Epithelial cell of esophagus (primary cell): Measurements from ENCODE around the gene SETD6.

Experiments used
- DNase-seq: peaks from one replicate; pipeline ENCODE4 v3.0.0; 2010; ENCODE audit warnings: low read depth
- H3K4me3 ChIP-seq: 2 replicates; pipeline ENCODE4 v1.5.1; 2011; ENCODE audit warnings: mild to moderate bottlenecking, low read length, control low read depth
- TF ChIP-seq, protein P1 (sequence below): IDR thresholded peaks from 2 replicates; pipeline ENCODE4 v1.5.1; 2011; ENCODE audit warnings: low read depth, mild to moderate bottlenecking, low read length, control low read depth, inconsistent platforms; ENCODE audit not compliant: insufficient read depth; ENCODE audit errors: missing control alignments

SETD6 gene

DNA sequence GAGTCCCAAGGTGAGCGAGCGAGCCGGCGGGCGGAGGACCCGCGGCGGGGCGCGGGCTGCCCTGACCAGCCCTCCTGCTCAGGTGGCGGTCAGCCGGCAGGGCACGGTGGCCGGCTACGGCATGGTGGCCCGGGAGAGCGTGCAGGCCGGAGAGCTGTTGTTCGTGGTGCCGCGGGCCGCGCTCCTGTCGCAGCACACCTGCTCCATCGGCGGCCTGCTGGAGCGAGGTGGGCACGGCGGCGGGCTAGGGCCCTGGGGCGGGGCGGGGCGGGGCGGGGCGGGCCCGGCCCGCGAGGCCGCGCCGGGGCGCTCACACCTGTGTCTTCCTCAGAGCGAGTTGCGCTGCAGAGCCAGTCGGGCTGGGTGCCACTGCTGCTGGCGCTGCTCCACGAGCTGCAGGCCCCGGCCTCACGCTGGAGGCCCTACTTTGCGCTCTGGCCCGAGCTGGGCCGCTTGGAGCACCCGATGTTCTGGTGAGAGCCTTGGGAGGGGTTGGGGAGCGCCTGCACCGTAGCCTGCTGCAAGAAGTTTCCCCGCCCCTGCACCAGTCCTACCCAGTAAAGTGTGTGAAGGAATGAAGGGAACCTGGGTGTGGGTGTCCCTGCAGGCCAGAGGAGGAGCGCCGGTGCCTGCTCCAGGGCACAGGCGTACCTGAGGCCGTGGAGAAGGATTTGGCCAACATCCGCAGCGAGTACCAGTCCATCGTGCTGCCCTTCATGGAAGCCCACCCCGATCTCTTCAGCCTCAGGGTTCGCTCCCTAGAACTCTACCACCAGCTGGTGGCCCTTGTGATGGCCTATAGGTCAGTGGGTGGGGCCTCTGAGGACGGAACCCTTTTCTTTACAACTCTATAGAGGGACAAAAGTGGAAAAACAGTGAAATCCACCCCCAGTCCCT lies 802 bp downstream of the SETD6 start:
- H3K4me3 ChIP-seq = peak overlapping the region; percentile 91
- TF ChIP-seq, protein P1, sequence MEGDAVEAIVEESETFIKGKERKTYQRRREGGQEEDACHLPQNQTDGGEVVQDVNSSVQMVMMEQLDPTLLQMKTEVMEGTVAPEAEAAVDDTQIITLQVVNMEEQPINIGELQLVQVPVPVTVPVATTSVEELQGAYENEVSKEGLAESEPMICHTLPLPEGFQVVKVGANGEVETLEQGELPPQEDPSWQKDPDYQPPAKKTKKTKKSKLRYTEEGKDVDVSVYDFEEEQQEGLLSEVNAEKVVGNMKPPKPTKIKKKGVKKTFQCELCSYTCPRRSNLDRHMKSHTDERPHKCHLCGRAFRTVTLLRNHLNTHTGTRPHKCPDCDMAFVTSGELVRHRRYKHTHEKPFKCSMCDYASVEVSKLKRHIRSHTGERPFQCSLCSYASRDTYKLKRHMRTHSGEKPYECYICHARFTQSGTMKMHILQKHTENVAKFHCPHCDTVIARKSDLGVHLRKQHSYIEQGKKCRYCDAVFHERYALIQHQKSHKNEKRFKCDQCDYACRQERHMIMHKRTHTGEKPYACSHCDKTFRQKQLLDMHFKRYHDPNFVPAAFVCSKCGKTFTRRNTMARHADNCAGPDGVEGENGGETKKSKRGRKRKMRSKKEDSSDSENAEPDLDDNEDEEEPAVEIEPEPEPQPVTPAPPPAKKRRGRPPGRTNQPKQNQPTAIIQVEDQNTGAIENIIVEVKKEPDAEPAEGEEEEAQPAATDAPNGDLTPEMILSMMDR = peak; percentile 8
- peak; percentile 76 for DNase-seq

DNA sequence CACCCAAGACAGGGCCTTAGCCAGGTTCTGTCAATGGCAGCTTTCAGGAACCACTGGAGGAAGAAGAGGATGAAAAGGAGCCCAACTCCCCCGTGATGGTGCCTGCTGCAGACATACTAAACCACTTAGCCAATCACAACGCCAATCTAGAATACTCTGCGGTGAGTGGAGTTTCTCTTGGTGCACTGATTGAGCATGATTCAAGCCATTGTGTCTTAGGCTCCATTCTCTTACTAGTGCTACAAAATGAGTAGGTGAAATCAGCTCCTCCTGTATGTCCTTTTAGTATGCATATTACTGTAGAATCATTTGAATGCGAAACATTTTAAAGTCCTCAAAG lies 1.4 kb downstream of the SETD6 start:
- TF ChIP-seq, protein P1 = no peak
- no peak for DNase-seq
- H3K4me3 ChIP-seq = peak overlapping the region; percentile 91

DNA sequence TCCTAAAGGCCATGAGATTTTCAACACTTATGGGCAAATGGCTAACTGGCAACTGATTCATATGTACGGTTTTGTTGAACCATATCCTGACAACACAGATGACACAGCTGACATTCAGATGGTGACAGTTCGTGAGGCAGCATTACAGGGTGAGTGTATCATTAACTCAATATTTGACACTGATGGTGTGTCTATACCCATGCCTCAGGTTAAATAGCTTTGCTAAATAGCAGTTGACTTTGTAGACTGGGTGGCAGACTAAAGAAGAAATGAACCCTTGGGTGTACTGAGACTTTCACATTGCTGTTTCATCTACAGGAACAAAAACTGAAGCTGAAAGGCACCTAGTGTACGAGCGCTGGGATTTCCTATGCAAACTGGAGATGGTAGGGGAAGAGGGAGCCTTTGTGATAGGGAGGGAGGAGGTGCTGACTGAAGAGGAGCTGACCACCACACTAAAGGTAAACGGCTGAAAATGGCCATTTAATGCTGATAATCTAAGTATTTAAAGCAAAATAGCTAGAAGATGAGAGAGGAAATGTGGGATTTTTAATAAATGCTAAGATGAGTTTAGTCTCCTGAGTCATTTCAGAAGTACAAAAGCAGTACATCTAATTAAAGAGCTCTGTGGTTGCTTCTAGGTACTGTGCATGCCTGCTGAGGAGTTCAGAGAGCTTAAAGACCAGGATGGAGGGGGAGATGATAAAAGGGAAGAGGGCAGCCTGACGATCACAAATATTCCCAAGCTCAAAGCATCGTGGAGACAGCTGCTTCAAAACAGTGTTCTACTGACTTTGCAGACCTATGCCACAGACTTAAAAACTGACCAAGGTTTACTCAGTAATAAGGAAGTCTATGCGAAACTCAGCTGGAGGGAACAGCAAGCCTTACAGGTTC lies 3.0 kb downstream of the SETD6 start:
- TF ChIP-seq, protein P1 = no peak

DNA sequence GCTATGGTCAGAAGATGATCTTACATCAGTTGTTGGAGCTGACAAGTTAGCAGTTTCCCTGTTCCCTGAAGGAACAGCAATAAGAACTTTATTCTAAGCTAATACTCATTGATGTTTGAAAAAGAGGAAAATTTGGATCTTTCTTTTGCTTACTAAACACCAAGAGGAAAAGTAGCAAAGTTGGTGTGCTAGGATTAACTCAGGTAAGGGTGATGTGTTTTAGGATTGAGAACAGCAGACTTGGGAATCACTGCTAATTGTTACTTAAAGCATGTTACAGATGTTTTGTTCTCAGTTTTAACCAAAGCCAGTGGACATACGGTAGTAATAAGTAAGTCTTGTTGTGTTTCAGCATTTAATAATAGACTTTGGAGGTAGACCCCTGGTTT lies 3.7 kb downstream of the SETD6 start:
- no peak overlapping the region for H3K4me3 ChIP-seq
- TF ChIP-seq, protein P1 = no peak
- DNase-seq = no peak

More for the DNA sequence above, 3.0 kb downstream of the SETD6 start:
- DNase-seq = no peak
- no peak overlapping the region for H3K4me3 ChIP-seq

DNA sequence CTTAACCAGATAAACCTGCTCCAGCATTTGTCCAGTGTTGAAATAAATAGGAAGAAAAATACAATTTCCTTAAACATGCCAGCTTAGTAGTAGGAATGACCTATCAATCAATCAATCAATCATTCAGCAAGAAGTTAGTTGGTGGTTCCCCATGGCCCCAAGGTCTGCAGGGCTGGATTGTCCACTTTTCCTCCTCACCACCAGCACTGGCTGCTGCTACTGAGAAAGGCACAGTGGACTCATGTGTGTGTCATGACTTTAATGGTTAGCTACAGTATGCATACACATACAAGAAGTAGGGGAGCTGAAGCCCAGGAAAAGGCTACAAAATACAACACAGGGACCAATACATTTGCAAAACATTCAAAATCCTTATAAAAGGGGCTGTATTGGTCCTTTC lies 4.4 kb downstream of the SETD6 start:
- TF ChIP-seq, protein P1 = no peak
- DNase-seq = no peak
- H3K4me3 ChIP-seq = no peak overlapping the region

DNA sequence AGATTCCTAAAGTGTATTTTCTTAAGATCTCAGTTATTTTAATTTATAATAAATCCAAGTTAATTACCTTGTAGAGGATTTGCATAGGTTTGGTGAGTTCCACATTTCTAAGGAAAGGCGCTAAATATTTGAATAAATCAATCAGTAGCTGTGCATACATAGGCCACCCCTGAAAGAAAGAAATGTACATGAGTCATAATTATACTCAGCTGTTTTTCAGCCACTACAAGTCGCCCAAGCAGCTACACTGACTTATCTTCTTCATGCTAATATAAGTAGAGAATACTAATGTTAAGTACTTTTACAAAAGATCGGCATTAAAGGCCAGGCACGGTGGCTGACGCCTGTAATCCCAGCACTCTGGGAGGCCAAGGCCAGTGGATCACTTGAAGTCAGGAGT lies 14.9 kb downstream of the SETD6 start:
- DNase-seq = no peak
- no peak overlapping the region for H3K4me3 ChIP-seq
- TF ChIP-seq, protein P1 = no peak
